Breast epithelium (tissue), 4 donors: ENCODE measurements around the gene SLC2A4RG. TPM values are rescaled to one million over a fixed set of nuclear protein-coding genes. Genes with fewer than 3 reads are reported as not detected.

Experiments used
- DNase-seq, 2 donors: peaks; one replicate each; pipeline ENCODE4 v3.0.0-alpha.2; 2019; ENCODE audit warnings: low spot score in 2 of 2
- H3K27ac ChIP-seq, 2 donors: fragments of 200-600 bp; sonication (generic) in 1 of 2; one replicate each; pipeline ENCODE4 v1.5.1; 2016 to 2019; ENCODE audit warnings: mild to moderate bottlenecking in 1 of 2
- H3K27me3 ChIP-seq, 2 donors: fragments of 200-600 bp; sonication (generic) in 1 of 2; one replicate each; pipeline versions ENCODE4 v1.5.1 to v1.6.0; 2017 to 2019; ENCODE audit warnings: control low read depth in 1 of 2, mild to moderate bottlenecking in 1 of 2
- H3K36me3 ChIP-seq: fragments of 200-600 bp; one replicate; pipeline ENCODE4 v1.5.1; 2019
- H3K4me1 ChIP-seq, 2 donors: fragments of 200-600 bp; sonication (generic); one replicate each; pipeline ENCODE4 v1.5.1; 2016 to 2019; ENCODE audit warnings: control low read depth in 1 of 2
- H3K4me3 ChIP-seq, 3 donors: fragments of 200-600 bp; sonication (generic); 1 replicate in 2 of 3; 2 replicates in 1 of 3; pipeline ENCODE4 v1.5.1; 2016 to 2019; ENCODE audit warnings: mild to moderate bottlenecking in 3 of 3, moderate library complexity in 2 of 3
- H3K9me3 ChIP-seq, 2 donors: fragments of 200-600 bp; sonication (generic) in 1 of 2; one replicate each; pipeline ENCODE4 v1.5.1; 2016 to 2019; ENCODE audit warnings: control low read depth in 1 of 2
- CTCF ChIP-seq, 3 donors: fragments of 450-650 bp; IDR thresholded peaks; one replicate each; pipeline ENCODE4 v1.5.1; 2016 to 2017; ENCODE audit warnings: antibody characterized with exemption in 3 of 3, mild to moderate bottlenecking in 3 of 3, moderate library complexity in 3 of 3
- POLR2A ChIP-seq: fragments of 450-650 bp; IDR thresholded peaks from one replicate; pipeline ENCODE4 v1.6.1; 2016; ENCODE audit warnings: antibody characterized with exemption, mild to moderate bottlenecking, moderate library complexity
- POLR2AphosphoS5 ChIP-seq, 3 donors: sonication (generic); formaldehyde crosslinking; IDR thresholded peaks; one replicate each; pipeline ENCODE4 v1.6.1; 2017; ENCODE audit warnings: antibody characterized with exemption in 3 of 3
- intact Hi-C: fragments of 100-400 bp; cut with DNase I; formaldehyde crosslinking; loops from one replicate; pipeline ENCODE4 v1.15.1; 2023; ENCODE audit warnings: low total_unique reads
- total RNA-seq, 3 donors: library from RNA; depleted of rRNA; stranded (reverse); fragments of >200 nt; gene quantifications; one replicate each; pipeline ENCODE4 v1.1.0, GENCODE V29; 2016

SLC2A4RG gene
- total RNA-seq, 3 donors from 2014 or later = 22.9 to 58.9 (median 36.9) TPM

DNA sequence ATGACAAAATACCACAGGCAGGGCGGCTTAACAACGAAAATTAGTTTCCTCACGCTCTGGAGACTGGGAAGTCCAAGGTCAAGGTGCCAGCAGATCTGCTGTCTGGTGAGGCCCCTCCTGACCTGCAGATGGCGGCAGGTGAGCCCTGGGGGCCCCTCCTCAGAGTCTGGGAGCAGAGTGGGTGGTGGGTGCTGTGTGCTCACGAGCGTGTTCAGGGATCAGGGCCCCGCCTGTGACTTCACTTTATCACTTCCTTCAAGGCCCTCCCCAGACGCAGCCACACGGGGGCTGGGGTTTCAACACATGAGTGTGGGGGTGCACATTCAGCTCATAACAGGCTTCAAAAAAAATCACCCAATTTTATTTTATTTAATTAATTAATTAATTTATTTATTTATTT is 39.3 kb downstream of the SLC2A4RG start:
- Histone ChIP-seq H3K27ac (no peak overlapping the region), H3K4me3 (no peak overlapping the region), H3K4me1 (no peaks in the 10 kb centered on the region), H3K27me3 (no peaks in the 10 kb centered on the region), H3K36me3 (no peaks in the 10 kb centered on the region), H3K9me3 (no peaks in the 10 kb centered on the region)
- intact Hi-C loops = no loop called here
- TF ChIP-seq POLR2AphosphoS5 (IDR thresholded peaks at IDR 0.05) = no peak
- TF ChIP-seq CTCF (IDR thresholded peaks at IDR 0.05) = no peak
- TF ChIP-seq POLR2A = no peak
- DNase-seq = no peak

- TF ChIP-seq POLR2A (no peak), CTCF (IDR thresholded peaks at IDR 0.05) (no peak), POLR2AphosphoS5 (IDR thresholded peaks at IDR 0.05) (no peak)
- DNase-seq = no peak
- Histone ChIP-seq H3K36me3 (no peaks in the 10 kb centered on the region), H3K27ac (no peak overlapping the region), H3K9me3 (no peaks in the 10 kb centered on the region), H3K27me3 (no peaks in the 10 kb centered on the region), H3K4me3 (no peak overlapping the region), H3K4me1 (no peaks in the 10 kb centered on the region)
- intact Hi-C loops = no loop called here
Measured at GRCh38 chr20:63781181-63781580, 41.6 kb downstream of the SLC2A4RG start.

DNA sequence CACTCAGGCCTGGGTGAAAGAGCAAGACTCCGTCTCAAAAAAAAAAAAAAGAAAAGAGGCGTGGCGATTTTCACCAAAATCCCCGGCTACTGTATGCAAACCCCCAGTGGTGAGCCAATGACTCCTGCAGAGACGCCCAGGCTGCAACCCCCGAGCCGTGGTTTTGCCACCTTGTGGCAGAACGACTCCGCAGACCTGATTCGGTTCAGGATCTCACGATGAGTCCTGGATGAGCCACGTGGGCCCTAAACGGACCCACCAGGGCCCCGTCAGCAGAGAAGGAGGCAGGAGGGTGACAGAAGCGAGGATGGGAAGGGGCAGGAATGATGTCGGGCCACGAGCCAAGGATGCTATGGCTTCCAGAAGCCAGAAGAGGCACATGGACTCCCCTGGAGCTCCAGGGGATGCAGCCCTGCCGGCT is 42.5 kb downstream of the SLC2A4RG start:
- Histone ChIP-seq H3K27me3 (no peaks in the 10 kb centered on the region), H3K9me3 (no peaks in the 10 kb centered on the region), H3K4me3 (no peak overlapping the region), H3K4me1 (no peaks in the 10 kb centered on the region), H3K27ac (no peak overlapping the region), H3K36me3 (no peaks in the 10 kb centered on the region)
- intact Hi-C loops = no loop called here
- no peak for DNase-seq
- TF ChIP-seq POLR2AphosphoS5 (IDR thresholded peaks at IDR 0.05) = no peak
- TF ChIP-seq CTCF (IDR thresholded peaks at IDR 0.05) = no peak
- no peak for TF ChIP-seq POLR2A

- H3K4me1 ChIP-seq = no peaks in the 10 kb centered on the region
- TF ChIP-seq POLR2AphosphoS5 (IDR thresholded peaks at IDR 0.05) (no peak), CTCF (IDR thresholded peaks at IDR 0.05) (no peak), POLR2A (no peak)
- no peak overlapping the region for H3K27ac ChIP-seq
- H3K9me3 ChIP-seq = no peaks in the 10 kb centered on the region
- intact Hi-C loops = no loop called here
- no peaks in the 10 kb centered on the region for H3K27me3 ChIP-seq
- H3K4me3 ChIP-seq = no peak overlapping the region
- DNase-seq = no peak
- H3K36me3 ChIP-seq = no peaks in the 10 kb centered on the region
Measured at GRCh38 chr20:63782521-63782971, 43.0 kb downstream of the SLC2A4RG start.

DNA sequence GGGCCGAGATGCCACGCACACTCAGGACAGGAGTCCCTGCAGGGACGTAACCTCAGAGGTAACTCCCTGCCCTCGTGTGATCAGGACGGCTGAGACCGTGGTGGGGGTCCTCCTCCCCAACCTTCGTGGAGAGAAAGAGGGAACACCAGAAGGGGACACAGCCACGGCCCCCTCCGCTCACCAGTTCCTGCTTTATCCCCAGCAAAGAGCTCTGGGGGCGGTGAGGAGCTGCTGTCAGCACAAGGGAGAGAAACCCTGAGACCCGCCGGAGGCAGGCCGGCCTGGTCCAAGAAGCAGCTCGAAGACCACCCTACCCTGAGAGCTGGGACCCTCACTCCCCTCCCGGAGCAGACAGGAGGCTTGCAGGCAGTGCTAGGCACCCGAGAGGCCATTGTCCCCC is 44.4 kb downstream of the SLC2A4RG start:
- TF ChIP-seq POLR2AphosphoS5 (IDR thresholded peaks at IDR 0.05) = no peak
- TF ChIP-seq CTCF (IDR thresholded peaks at IDR 0.05) = no peak
- TF ChIP-seq POLR2A = no peak
- peak overlapping the region in 1 of 2 donors; percentile 55 for H3K27ac ChIP-seq
- H3K4me1 ChIP-seq = no peaks in the 10 kb centered on the region
- H3K4me3 ChIP-seq = no peak overlapping the region
- no peaks in the 10 kb centered on the region for H3K9me3 ChIP-seq
- no peaks in the 10 kb centered on the region for H3K27me3 ChIP-seq
- no peak for DNase-seq
- intact Hi-C loops = no loop called here
- H3K36me3 ChIP-seq = no peaks in the 10 kb centered on the region
